Stomach (tissue), 4 donors: ENCODE data around the gene RPL13A.

Experiments
- POLR2A ChIP-seq, 4 donors: fragments of 450-650 bp; IDR thresholded peaks; one replicate each; pipeline ENCODE4 v1.6.1; 2016; ENCODE audit warnings: antibody characterized with exemption in 4 of 4, control low read depth in 2 of 4, mild to moderate bottlenecking in 1 of 4, moderate library complexity in 1 of 4
- TF ChIP-seq, protein P1 (sequence below), 7 experiments: fragments of 450-650 bp in 4 of 7; fragments of 200-600 bp in 3 of 7; sonication (generic) in 3 of 7; IDR thresholded peaks; one replicate each; pipeline ENCODE4 v1.5.1; 2016 to 2019; ENCODE audit warnings: antibody characterized with exemption in 7 of 7, control low read depth in 2 of 7, mild to moderate bottlenecking in 1 of 7

GRCh38 chr19:49538643-49539042 is 51.2 kb downstream of the RPL13A start:
- TF ChIP-seq POLR2A (IDR thresholded peaks at IDR 0.05) = no peak
- TF ChIP-seq, protein P1, sequence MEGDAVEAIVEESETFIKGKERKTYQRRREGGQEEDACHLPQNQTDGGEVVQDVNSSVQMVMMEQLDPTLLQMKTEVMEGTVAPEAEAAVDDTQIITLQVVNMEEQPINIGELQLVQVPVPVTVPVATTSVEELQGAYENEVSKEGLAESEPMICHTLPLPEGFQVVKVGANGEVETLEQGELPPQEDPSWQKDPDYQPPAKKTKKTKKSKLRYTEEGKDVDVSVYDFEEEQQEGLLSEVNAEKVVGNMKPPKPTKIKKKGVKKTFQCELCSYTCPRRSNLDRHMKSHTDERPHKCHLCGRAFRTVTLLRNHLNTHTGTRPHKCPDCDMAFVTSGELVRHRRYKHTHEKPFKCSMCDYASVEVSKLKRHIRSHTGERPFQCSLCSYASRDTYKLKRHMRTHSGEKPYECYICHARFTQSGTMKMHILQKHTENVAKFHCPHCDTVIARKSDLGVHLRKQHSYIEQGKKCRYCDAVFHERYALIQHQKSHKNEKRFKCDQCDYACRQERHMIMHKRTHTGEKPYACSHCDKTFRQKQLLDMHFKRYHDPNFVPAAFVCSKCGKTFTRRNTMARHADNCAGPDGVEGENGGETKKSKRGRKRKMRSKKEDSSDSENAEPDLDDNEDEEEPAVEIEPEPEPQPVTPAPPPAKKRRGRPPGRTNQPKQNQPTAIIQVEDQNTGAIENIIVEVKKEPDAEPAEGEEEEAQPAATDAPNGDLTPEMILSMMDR (IDR thresholded peaks at IDR 0.05) = no peak
